ENCODE data around the gene SMYD3. TPM values are rescaled to one million over a fixed set of nuclear protein-coding genes. Genes with fewer than 3 reads are reported as not detected.

SMYD3 gene
- total RNA-seq, 4 donors from 2014 or later = 12.0 to 15.0 (median 13.2) TPM

DNA sequence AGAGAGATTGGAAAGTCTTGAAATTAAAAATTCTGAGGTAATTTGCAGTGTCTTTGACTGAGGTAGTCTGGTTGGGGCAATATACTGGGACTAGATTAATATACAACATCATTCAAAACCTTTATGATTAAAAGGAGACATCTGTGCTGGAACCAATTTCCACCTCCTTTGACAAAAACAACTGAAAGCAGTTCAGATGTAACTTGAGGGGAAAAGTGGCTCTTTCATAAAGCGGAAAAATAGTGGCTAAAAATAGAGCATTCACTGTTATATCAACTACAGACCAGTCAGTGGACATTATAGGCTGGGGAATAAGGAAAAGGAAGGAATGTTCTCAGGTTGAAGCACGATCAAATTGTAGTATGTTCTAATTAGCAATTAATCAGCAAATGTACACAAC, 635.9 kb downstream of the SMYD3 start:
- no peak overlapping the region for H3K27ac ChIP-seq (replicated peaks in 1 of 4)
- 94% methylated on average over 2 of the region's 2 CpGs for WGBS
- no peak for DNase-seq (ENCODE audit: extremely low spot score)
- no peaks in the 10 kb centered on the region for H3K9me3 ChIP-seq
- H3K36me3 ChIP-seq = no peaks in the 10 kb centered on the region
- TF ChIP-seq POLR2A (IDR thresholded peaks at IDR 0.05; ENCODE audit: low read depth) = no peak
- TF ChIP-seq, protein P1, sequence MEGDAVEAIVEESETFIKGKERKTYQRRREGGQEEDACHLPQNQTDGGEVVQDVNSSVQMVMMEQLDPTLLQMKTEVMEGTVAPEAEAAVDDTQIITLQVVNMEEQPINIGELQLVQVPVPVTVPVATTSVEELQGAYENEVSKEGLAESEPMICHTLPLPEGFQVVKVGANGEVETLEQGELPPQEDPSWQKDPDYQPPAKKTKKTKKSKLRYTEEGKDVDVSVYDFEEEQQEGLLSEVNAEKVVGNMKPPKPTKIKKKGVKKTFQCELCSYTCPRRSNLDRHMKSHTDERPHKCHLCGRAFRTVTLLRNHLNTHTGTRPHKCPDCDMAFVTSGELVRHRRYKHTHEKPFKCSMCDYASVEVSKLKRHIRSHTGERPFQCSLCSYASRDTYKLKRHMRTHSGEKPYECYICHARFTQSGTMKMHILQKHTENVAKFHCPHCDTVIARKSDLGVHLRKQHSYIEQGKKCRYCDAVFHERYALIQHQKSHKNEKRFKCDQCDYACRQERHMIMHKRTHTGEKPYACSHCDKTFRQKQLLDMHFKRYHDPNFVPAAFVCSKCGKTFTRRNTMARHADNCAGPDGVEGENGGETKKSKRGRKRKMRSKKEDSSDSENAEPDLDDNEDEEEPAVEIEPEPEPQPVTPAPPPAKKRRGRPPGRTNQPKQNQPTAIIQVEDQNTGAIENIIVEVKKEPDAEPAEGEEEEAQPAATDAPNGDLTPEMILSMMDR (IDR thresholded peaks at IDR 0.05) = no peak
- no peak for TF ChIP-seq POLR2AphosphoS5 (IDR thresholded peaks at IDR 0.05)
- no peak for TF ChIP-seq EP300 (IDR thresholded peaks at IDR 0.05)
- intact Hi-C loops (cut with DNase I) = loop anchor here (10.0 kb wide), 1 partner anchor 124 kb away; no protein-coding TSS in a partner anchor
- no peak overlapping the region for H3K4me3 ChIP-seq
- H3K4me1 ChIP-seq = peaks cover 22 to 27% (median 26%) of the 10 kb centered on the region in 4 donors
- no peaks in the 10 kb centered on the region for H3K27me3 ChIP-seq

DNA sequence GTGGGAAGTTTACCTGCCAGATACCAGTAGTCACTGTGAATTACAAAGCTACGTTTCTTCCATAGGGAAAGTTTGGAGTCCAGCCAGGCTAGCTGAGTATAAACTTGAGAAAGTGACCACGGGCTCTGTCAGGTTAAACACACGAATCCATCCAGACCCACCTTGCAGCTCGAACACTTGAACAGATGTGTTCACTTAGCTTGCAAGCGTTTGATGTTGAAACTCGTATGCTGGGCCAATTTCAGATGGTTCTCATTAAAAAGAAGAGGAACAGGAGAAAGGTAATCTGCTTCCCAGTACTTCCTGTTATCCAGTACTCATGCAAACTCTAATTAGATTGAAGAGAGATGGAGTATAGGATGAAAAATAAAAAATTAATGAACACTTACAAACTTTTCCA, 636.4 kb downstream of the SMYD3 start:
- 90% methylated on average over 6 of the region's 6 CpGs for WGBS
- H3K27me3 ChIP-seq = no peaks in the 10 kb centered on the region
- H3K27ac ChIP-seq (replicated peaks in 1 of 4) = no peak overlapping the region
- intact Hi-C loops (cut with DNase I) = loop anchor here (10.0 kb wide), 1 partner anchor 124 kb away; no protein-coding TSS in a partner anchor
- no peak for DNase-seq (ENCODE audit: extremely low spot score)
- H3K36me3 ChIP-seq = no peaks in the 10 kb centered on the region
- no peak overlapping the region for H3K4me3 ChIP-seq
- no peaks in the 10 kb centered on the region for H3K9me3 ChIP-seq
- TF ChIP-seq POLR2A (IDR thresholded peaks at IDR 0.05; ENCODE audit: low read depth) (no peak), EP300 (IDR thresholded peaks at IDR 0.05) (no peak)
- TF ChIP-seq, protein P1 (IDR thresholded peaks at IDR 0.05) = no peak
- peaks cover 20 to 22% (median 22%) of the 10 kb centered on the region in 4 donors for H3K4me1 ChIP-seq

DNA sequence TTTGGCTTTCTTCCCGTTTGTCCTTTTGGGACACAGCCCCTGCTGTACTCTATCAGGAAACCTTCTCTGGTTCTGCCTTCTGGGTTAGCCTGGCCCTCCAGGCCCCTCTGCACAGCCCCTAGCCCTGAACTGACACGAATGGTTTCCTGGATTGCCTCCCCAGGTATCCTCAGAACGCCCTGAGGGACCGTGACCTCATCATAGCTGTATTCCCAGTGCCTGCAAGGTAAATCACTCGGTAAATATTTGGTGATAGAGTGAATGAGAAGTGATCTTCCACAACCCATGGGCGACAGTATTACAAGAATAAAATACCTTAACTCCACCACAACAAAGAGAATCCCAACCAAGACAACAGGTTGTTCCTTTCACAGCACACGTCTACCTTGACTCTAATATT, 637.2 kb downstream of the SMYD3 start:
- TF ChIP-seq POLR2AphosphoS5 (IDR thresholded peaks at IDR 0.05) (no peak), POLR2A (IDR thresholded peaks at IDR 0.05; ENCODE audit: low read depth) (no peak), EP300 (IDR thresholded peaks at IDR 0.05) (no peak)
- TF ChIP-seq, protein P1 (IDR thresholded peaks at IDR 0.05) = no peak
- H3K9me3 ChIP-seq = no peaks in the 10 kb centered on the region
- no peak overlapping the region for H3K4me3 ChIP-seq
- intact Hi-C loops (cut with DNase I) = loop anchor here (10.0 kb wide), 1 partner anchor 125 kb away; no protein-coding TSS in a partner anchor
- H3K36me3 ChIP-seq = no peaks in the 10 kb centered on the region
- no peak for DNase-seq (ENCODE audit: extremely low spot score)
- peaks cover 12 to 14% (median 14%) of the 10 kb centered on the region in 4 donors for H3K4me1 ChIP-seq
- H3K27me3 ChIP-seq = no peaks in the 10 kb centered on the region
- 96% methylated on average over 7 of the region's 7 CpGs for WGBS
- H3K27ac ChIP-seq (replicated peaks in 1 of 4) = no peak overlapping the region

DNA sequence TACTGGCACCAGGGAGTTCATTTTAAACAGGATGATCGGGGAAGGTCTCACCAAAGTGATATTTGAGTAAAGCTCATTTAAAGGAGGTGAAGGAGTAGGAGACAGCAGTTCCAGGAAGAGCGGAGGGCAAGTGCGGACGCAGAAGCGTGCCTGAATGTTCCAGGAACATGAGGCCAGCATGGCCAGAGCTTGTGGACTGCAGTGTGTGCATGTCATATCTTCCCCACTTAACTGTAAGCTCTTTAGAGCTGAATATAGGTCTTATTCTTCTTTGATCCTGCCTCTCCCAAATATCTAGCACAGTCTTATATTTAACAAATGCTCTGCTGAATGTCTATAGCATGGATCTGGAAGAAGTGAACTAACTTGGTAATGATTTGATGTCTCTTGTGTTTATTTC, 639.3 kb downstream of the SMYD3 start:
- WGBS = 76% methylated on average over 5 of the region's 5 CpGs
- TF ChIP-seq, protein P1 (IDR thresholded peaks at IDR 0.05) = no peak
- TF ChIP-seq EP300 (IDR thresholded peaks at IDR 0.05) (no peak), POLR2AphosphoS5 (IDR thresholded peaks at IDR 0.05) (no peak), POLR2A (IDR thresholded peaks at IDR 0.05; ENCODE audit: low read depth) (no peak)
- H3K27ac ChIP-seq (replicated peaks in 1 of 4) = no peak overlapping the region
- H3K9me3 ChIP-seq = no peaks in the 10 kb centered on the region
- H3K27me3 ChIP-seq = no peaks in the 10 kb centered on the region
- H3K4me1 ChIP-seq = no peaks in the 10 kb centered on the region
- intact Hi-C loops (cut with DNase I) = no loop called here
- H3K36me3 ChIP-seq = peaks cover 0 to 10% (median 0%) of the 10 kb centered on the region in 4 donors
- DNase-seq (ENCODE audit: extremely low spot score) = no peak
- no peak overlapping the region for H3K4me3 ChIP-seq

DNA sequence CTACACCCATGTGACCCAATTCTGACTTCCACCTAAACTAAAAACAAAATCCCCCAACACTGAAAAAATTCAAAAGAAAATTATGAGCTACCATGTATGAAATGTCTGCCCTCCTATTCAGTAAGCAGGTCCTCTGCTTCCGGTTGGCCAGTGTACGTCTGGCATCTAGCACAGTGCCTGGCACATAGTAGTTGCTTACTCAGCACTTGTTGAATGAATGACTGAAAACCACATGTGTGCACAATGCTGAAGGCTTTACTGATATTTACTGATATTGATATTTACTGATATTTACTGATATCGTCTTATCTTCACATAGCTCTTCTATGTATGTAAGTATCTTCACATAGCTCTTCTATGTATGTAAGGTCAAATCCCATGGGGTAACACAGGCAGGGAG, 642.2 kb downstream of the SMYD3 start:
- no peaks in the 10 kb centered on the region for H3K9me3 ChIP-seq
- no peak for DNase-seq (ENCODE audit: extremely low spot score)
- 100% methylated on average over 3 of the region's 3 CpGs for WGBS
- H3K27ac ChIP-seq (replicated peaks in 1 of 4) = no peak overlapping the region
- no peak overlapping the region for H3K4me3 ChIP-seq
- peaks cover 0 to 10% (median 0%) of the 10 kb centered on the region in 4 donors for H3K36me3 ChIP-seq
- TF ChIP-seq, protein P1 (IDR thresholded peaks at IDR 0.05) = no peak
- no peak for TF ChIP-seq EP300 (IDR thresholded peaks at IDR 0.05)
- no peak for TF ChIP-seq POLR2A (IDR thresholded peaks at IDR 0.05; ENCODE audit: low read depth)
- TF ChIP-seq POLR2AphosphoS5 (IDR thresholded peaks at IDR 0.05) = no peak
- peaks cover 0 to 18% (median 16%) of the 10 kb centered on the region in 4 donors for H3K4me1 ChIP-seq
- intact Hi-C loops (cut with DNase I) = no loop called here
- H3K27me3 ChIP-seq = no peaks in the 10 kb centered on the region
